Brain pericyte (primary cell): ENCODE data around the gene AOAH.
"Not testable (repeated sequence)": the region's sequence is repeated elsewhere in the genome, so short reads cannot be mapped to it uniquely, and the experiment has no call there.

Experiments used
- DNase-seq: peaks from one replicate; pipeline ENCODE4 v3.0.0-alpha.2; 2012; ENCODE audit warnings: low read depth, low spot score

The AOAH gene

DNA sequence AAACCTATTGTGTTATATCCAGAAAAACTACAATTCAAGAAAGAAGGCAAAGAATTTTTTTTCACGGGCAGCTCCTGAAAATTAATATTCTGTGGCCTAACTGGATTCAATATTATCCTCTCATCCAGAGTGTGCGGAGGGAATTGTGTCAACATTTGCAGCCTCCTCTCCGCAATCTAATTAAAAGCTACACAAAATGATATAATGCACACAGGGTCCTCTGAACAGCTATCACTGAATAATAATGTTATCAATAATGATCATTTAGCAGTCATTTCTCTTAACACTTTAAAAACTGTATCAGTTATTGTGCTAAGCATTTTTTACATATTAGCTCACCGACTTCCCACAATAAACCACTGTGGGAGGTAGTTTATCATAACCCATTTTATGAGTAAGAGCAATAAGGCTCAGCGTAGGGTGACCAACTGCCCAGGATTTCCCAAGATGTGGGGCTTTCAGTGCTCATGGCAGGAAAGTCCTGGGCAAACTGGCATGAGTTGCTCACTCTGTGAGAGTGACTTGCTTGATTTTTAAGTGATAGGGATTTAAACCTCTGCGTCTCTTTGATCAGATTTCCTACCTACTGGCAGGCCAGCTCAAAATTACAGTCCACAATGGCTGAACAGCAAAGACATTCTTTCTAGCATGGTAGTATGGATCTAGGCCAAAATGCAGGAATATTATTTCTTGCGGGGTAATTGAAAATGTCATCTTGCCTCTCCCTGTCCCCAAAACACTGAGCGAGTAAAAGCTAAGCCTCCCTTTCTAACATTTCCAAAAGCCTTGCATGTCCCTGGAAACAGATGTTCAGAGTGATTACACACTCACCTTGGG lies 65.7 kb downstream of the AOAH start:
- DNase-seq, result no peak

DNA sequence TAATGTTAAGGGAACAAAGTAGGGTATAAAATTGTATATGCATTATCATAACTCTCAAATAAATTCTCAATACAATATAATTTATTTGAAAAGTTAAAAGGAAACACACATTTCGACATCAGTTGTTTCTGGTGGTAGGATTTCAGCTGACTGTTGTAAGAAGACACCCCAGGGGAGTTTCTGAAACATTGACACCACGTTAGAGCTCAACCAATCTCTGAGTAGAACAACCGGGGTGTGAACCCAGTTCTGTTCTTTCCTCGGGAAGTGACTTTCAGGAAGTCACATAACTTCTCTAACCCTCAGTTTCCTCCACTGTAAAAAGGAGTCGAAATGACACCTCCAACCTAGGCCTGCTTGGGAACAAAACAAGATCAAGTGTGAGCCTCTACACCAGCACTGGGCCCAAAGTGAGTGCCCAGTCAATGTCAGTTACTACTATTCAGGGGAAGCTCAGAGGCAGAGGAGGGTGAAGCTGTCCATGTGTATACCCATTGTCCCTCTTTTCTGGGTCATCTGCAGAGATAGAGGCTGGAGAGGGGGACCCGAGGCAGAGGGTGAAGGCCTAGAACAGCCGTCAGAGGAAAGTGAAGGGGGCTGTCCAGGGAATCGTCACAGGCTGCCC lies 67.1 kb downstream of the AOAH start:
- DNase-seq, result no peak

DNA sequence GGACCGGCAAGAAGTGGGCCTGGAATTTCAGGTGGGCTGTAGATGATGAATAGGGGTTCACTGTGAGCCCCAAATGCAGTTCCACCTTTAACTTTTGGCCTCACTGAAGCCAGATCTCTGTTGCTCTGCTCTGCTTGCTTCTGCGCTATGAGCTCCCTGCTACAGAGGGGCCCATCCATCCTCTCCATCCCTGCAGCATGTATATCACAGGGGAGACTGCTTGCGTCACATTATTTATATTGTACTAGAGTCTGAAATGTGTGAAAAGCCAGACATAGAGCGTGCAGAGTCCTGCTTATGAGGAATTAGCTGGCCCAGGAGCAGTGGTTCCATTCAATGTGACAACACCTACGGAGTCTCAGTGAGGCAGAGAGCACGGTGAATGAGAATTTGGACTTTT lies 69.9 kb downstream of the AOAH start:
- no peak for DNase-seq

DNA sequence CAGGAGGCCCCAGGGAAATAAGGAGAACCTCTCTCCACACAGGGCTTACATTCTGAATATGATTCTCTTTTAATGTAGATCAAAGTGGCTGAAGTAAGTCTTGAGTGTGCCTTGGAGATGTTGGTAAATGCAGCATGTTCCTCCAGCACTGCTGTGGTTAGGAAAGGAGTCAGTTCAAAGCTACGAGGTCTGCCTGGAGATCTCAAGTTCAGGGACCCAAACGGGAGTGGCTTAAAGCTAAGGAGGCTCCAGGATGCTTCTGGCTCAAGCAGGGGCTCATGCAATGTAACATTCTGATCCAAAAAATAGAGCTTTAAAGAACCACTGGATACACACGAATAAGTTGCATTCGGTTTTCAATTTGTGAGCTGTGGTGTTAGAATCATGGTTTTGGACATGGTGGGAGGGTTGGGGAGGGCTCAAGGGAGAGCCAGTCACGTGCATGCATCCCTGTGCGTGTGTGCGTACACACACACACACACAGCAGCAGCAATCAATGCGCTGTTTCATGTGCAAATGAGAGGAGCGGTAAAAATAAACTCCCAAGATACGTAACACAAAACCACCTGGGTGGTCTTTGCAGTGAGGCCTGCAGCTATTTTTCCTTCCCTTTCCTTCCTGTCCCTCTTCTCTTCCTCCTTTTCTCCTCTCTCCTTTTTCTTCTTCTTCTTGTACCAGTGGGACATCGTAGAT lies 70.5 kb downstream of the AOAH start:
- DNase-seq, result no peak

DNA sequence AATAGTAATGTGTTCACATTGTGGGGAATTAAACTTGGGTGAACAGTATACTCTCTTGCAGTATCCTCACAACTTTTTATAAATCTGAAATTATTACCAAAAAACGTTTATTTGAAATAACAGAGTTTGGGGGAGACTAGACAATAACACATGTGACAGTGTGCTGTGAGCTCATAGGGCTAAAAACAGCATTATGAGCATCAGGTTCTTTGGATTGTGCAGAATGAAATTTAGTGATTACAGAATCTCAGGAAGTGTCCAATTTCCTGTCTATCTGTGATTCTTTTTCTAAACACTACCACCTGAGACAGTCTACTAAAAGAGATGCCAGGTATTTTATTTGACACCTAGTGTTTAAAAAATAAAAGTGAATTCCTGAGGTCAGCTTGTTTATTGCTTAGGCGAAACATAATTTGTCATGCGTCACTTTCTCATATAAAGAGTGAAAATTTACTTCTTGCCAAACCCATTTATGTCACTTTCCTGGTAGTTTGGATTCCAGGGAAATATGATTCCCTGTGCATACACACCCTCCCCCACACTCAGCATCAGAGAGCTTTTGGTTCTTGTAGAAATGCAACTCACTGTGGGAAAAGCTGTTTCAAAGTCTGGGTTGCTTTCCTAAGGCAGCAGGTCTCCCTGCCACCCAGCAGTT lies 71.2 kb downstream of the AOAH start:
- DNase-seq, result no peak

DNA sequence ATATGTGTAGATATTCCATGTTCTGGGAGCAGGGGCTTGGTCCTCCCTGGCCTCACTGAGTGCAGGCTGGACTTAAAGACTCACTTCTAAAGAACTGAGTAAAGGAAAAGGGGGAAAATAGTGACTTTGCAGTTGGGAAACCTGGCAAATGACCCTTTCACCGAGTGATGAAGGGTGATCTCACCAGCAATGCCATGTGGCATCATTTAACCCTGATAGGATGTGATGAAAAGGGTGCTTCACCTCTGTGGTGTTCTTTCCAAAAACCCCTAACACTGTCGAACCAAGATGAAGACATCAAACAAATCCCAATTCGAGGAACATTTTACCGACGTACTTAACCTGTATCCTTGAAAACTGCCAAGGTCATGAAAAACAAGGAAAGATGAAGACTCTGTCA lies 71.9 kb downstream of the AOAH start:
- no peak for DNase-seq

DNA sequence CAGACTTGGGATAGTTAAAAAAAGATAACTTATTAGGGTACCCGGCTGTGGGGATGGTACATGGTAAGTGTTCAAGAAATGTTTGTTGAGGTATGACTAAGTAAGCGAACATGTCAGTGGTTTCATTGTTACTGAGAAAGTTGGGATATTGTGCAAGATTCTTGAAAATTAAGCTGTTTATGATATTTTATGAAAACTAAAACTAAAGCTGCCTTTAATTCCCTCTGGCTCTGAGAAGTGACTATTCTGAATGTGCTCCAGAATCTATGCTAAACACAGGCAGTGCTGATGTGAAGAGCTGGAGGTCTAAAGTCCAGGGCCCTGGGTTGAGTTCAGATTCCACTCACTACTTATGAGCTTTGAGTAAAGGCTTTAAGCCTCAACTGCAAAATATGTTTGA lies 72.9 kb downstream of the AOAH start:
- no peak for DNase-seq

DNA sequence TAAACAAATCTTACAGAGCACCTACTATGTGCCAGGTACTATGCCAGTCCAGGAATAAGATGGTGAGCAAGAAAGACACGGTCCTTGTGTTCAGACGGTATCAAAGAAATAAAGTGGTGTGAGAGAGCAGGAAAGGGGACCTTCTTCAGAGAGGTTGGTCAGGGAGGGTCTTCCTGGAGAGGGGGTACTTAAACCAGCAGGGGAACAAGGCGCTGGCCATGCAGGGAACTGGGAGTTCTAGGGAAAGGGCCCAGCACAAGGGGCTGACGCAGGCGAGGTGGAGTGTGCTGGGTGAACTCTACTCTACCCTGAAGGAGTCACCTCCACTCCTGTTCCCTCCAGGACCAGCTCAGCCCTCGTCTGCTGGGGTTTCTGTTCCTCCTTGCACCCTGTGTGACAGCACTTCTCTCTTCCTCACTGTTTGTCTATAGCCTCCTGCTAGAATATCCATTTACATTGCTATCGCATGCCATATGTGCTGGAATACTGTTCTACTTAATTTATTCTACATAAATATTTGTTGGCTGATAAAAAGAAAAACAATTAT lies 73.5 kb downstream of the AOAH start:
- DNase-seq, result no peak

DNA sequence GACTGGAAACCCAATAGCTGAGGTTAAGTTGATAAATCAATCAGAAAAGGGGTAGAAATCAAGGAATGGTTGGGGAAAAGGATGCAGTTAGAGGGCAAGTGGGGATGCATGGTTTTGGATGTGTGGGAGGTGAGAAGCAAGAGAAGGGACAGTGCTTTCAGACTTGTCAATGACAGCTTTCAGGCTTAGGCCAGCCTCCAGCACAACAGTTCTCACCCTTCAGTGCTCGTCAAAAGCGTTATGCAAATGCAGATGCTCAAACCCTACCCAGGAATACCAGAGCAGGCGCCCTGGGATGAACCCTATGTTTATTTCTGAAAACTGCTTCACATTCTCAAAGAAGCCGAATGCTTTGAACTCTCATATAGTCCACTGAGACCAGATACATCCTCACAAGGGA lies 74.0 kb downstream of the AOAH start:
- DNase-seq, result no peak

DNA sequence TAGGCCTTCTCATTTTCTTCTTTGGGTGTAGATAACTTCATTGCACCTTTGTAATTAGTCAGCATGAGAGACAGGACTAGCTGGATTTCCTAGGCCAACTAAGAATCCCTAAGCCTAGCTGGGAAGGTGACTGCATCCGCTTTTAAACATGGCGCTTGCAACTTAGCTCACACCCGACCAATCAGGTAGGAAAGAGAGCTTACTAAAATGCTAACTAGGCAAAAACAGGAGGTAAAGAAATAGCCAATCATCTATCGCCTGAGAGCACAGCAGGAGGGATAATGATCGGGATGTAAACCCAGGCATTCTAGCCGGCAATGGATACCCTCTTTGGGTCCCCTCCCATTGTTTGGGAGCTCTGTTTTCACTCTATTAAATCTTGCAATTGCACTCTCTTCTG lies 75.0 kb downstream of the AOAH start:
- DNase-seq, result not testable (repeated sequence)

DNA sequence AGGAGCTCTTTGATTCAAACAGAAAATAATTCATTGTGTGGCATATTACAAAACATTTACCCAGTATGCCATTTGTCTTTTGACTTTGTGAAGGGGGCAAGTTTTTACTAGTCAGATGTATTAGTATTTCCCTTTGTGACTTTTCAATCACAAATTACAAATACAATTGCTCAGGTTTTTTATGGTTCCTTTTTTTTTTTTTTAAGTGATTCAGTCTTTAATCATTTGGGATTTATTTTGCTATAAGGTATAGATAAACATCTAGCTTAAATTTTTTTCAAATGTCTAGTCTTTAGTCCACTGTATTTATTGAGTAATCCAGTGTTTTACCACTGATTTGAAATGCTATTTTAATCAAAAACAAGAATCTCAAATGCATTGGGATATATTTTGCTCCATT lies 75.9 kb downstream of the AOAH start:
- no peak for DNase-seq

DNA sequence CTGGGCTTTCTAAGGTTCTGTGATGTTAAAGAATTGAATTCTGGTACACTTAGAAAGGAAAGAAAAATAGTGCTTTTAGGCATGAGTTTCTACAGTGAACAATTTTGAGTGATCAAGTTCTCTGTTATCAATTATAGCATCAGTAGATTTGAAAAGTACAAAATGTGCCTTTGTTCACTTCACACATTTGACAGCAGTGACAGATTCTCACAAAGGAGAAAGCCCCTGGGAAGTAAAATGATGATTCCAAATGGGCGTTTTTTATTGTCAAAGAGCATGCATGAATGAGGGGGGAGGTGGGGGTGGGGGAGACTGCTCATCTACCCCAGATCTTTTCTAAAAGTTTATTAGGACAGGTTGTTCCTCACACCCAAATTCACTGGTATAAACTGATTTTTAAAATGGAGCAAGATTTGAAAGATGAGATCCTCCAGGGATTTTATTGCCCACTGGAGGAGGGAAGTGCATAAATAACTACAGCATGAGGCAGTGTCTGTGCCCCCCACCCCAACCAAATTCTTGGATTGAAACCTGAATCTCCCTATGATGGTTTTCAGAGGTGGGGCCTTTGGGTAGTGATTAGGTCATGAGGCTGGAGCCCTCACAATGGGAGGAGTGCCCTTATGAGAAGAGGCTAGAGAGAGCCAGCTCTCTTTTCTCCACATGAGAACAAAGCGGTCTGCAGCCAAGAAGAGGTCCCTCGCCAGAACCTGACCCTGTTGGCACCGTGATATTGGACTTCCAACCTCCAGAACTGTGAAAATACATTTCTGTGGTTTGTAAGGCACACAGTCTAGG lies 79.5 kb downstream of the AOAH start:
- no peak for DNase-seq

DNA sequence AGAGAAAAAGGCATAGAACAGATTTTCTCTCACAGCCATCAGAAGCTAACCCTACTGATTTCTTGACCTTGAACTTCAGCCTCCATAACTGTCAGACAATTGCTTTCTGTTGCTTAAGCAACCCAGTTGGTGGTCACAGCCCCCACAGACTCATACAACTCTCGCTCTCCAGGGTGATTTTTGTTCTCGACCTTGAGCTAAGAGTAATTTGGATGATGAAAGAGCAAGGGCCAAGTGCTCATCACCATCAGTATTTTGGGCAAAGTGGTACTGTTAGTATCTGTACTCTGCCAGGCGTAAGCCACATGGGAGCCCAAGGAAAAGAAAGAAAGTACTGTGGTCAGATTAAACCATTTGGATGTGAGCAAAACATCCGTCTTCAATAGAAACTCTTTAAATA lies 81.9 kb downstream of the AOAH start:
- DNase-seq, result no peak

DNA sequence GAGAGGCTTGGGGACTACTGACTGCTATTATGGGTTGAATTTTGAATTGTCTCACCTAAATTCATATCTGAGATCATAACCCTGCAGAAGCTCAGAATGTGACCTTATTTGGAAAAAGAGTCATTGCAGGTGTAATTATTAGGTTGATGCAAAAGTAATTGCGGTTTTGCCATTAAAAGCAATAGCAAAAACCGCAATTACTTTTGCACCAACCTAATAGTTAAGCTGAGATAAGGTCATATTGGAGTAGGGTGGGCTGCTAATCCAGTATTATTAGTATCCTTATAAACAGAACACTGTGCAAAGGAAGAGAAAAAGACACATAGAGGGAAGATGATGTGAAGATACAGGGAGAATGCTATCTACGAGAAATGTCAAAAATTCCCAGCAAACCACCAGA lies 82.3 kb downstream of the AOAH start:
- no peak for DNase-seq

DNA sequence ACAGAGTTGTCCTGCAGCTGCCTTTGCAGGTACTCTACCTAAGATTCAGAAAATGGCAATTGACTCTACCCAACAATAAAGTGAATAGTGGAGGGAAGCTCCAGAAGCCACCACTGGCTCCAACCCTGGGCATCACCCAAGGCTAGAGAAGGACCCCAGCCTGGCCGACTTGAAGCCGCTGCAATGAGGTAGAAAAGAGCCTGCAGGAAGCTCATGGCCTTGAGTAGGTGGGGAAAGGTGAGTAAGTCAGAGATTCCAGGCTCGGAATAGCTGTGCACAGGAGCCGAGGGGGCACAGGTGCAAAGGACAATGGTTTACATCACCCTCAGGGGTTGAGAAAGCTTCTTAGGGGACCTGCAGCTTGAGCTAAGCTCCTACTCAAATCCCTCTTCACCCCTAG lies 83.6 kb downstream of the AOAH start:
- no peak for DNase-seq

DNA sequence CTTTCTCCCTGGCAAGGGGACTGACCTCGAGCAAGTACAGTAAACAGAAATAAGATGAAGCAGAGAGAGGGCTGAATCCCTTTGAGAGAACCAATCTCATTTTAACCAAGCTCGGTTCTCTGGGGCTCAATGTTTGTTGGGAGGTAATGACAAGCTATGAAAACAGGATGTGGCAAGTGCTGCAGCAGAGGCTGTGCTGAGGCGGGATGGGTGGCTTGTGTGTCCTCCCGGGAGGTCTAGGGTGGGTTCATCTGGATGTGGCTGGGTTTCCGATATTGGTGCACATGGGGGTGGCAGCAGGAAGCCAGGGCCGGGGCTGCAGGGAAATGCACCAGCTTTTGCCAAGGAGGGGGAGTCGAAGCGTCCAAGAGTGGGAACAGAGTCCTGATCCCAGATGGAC lies 84.5 kb downstream of the AOAH start:
- DNase-seq, result no peak

DNA sequence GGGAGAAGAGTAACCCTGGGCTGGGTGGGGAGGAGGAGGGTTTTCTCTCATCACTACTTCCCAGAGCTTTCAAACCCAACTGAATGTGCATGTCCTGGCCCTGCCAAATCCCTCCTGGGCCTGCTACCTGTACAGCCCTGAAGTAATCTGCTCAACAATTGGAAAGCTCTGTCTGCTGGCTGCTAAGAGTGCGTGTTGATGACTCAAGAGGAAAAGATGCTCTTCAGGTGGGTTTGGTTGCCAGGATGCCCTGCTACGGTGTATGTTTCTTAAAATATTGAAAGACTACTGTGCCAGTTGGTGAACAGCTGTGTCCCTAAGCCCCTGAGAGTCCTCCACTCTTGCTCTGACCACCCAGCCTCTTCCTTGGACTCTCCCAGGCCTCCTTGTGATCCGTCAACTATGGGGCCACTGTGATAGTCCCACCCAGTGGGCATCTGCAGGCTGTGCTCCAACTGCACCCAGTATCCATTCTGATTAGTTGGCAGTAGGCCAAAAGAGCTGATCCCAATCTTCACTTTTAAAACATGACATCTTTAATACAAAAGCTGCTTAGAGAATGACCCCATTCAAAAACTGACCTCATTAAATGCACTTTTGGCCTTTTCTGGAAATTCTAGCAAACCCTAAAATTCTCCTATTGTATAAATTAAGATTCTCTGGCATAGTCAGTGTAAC lies 85.6 kb downstream of the AOAH start:
- DNase-seq, result no peak

DNA sequence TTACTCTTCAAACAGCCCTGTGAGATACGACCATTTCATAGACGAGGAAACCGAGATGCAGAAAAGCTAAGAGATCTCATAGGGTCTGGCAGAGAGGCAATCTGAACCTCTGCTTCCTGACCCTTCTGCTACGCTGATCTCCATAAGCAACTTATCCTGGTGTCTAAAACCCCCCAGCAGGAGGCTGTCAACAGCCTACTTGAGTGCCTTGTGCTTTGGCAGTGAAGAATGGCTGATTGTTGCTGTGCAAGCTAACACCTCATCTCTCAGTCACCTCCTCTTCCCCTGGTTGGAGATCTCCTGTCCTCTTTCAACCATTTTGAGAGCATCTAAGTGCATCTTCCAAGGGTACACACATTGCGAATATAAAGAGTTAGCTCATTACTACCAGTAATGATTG lies 86.2 kb downstream of the AOAH start:
- DNase-seq, result no peak

DNA sequence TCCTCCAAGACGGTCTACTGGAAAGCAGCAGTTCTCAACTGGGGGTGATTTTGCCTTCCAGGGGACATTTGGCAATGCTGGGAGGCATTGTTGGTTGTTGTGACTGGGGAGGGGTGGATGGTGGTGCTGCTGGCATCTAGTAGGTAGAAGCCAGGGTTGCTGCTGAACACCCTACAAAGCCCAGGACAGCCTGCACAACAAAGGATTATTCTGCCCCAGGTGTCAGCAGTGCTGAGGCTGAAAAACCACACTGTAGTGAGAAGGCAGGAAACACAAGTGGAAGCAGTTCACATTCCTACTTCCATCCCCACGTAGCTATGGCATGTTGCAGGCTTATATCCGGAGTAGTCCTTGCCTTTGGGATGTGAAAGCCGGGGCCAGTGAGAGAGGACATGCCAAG lies 86.9 kb downstream of the AOAH start:
- no peak for DNase-seq

DNA sequence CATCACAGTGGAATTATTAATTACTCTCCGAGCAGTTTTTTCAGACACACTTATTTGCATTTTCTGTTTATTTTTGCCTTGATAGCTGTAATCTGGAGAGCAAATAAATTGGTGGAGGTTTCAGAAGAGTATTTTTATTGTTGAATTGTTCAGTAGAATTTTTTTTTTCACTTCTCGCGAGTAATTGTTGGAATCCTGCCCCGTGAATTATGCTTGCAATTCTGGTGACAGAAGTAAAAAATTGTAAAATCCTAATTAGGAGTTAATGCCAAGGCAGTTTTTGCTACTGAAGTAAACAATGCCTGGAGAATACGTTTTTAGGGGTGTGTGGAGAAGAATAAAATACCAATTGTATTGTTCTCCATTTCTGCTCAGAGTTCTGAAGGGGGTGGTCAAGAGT lies 88.2 kb downstream of the AOAH start:
- DNase-seq, result no peak

DNA sequence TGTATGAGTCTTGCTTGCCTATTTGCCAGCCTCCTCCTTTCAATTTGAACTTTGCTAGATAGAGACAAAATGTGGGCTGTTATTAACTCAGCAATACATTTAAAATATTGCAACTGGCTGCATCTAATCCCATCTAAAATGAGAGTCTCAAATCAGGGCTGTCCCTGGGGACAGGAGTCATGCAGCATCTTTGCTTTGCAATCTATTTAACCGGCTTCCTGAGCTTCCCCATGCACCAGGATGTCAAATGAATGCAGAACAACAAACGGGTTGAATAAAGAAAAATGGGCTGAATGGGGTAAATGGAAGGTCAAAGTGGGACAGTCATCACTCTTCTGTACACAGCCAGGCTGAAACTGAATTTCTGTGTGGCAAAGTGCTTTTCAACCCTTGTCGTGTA lies 89.2 kb downstream of the AOAH start:
- DNase-seq, result no peak
